MM.1S (cell line): ENCODE data around the gene ZCCHC7.

Source experiments
- DNase-seq: peaks from one replicate; pipeline ENCODE4 v3.0.0-alpha.2; 2015
- H2AFZ ChIP-seq: fragments of 300-600 bp; sonication (generic); 2 replicates; pipeline ENCODE4 v1.6.0; 2016; ENCODE audit warnings: antibody characterized with exemption, low read length
- H3F3A ChIP-seq: fragments of 300-600 bp; sonication (generic); 2 replicates; pipeline ENCODE4 v1.6.1; 2016; ENCODE audit warnings: mild to moderate bottlenecking, antibody characterized with exemption, low read length, moderate library complexity, mixed read lengths; ENCODE audit not compliant: insufficient read depth
- H3K27ac ChIP-seq: fragments of 300-600 bp; sonication (generic); 2 replicates; pipeline ENCODE4 v1.5.1; 2016; ENCODE audit warnings: mild to moderate bottlenecking, low read length
- H3K27me3 ChIP-seq: fragments of 300-600 bp; sonication (generic); replicated peaks from 2 replicates; pipeline ENCODE4 v1.6.0; 2016; ENCODE audit warnings: low read length; ENCODE audit not compliant: insufficient read depth
- H3K36me3 ChIP-seq: fragments of 300-600 bp; sonication (generic); replicated peaks from 2 replicates; pipeline ENCODE4 v1.6.1; 2016; ENCODE audit warnings: mild to moderate bottlenecking, low read length, mixed read lengths; ENCODE audit not compliant: insufficient read depth
- H3K4me1 ChIP-seq: fragments of 300-600 bp; sonication (generic); 2 replicates; pipeline ENCODE4 v1.6.1; 2016; ENCODE audit warnings: low read length, mixed read lengths
- H3K4me2 ChIP-seq: fragments of 300-600 bp; sonication (generic); 2 replicates; pipeline ENCODE4 v1.6.0; 2016; ENCODE audit warnings: low read depth, low read length
- H3K4me3 ChIP-seq: fragments of 300-600 bp; sonication (generic); 2 replicates; pipeline ENCODE4 v1.5.1; 2016; ENCODE audit warnings: low read length, mixed read lengths
- H3K79me2 ChIP-seq: fragments of 300-600 bp; sonication (generic); 2 replicates; pipeline ENCODE4 v1.6.1; 2016; ENCODE audit warnings: mixed run types, low read length, mixed read lengths
- H3K9ac ChIP-seq: fragments of 300-600 bp; sonication (generic); 2 replicates; pipeline ENCODE4 v1.6.1; 2016; ENCODE audit warnings: low read length, mixed read lengths
- H3K9me2 ChIP-seq: fragments of 300-600 bp; sonication (generic); replicated peaks from 2 replicates; pipeline ENCODE4 v1.6.1; 2016; ENCODE audit warnings: mild to moderate bottlenecking, low read length, mixed read lengths; ENCODE audit not compliant: insufficient read depth
- H3K9me3 ChIP-seq: fragments of 300-600 bp; sonication (generic); replicated peaks from 2 replicates; pipeline ENCODE4 v1.6.1; 2016; ENCODE audit warnings: mild to moderate bottlenecking, low read length, mixed read lengths; ENCODE audit not compliant: insufficient read depth
- H4K20me1 ChIP-seq: fragments of 300-600 bp; sonication (generic); 2 replicates; pipeline ENCODE4 v1.6.1; 2016; ENCODE audit warnings: mild to moderate bottlenecking, low read length, moderate library complexity, mixed read lengths; ENCODE audit not compliant: insufficient read depth
- CTCF ChIP-seq: fragments of 300-600 bp; sonication (generic); IDR thresholded peaks from 2 replicates; pipeline ENCODE4 v1.5.1; 2016; ENCODE audit warnings: antibody characterized with exemption, low read length, mixed read lengths
- EZH2 ChIP-seq: fragments of 300-600 bp; sonication (generic); optimal IDR thresholded peaks from 2 replicates; pipeline ENCODE3; 2017; ENCODE audit warnings: low read depth, mild to moderate bottlenecking, antibody characterized with exemption, low read length, mixed read lengths
- EZH2phosphoT487 ChIP-seq: fragments of 300-600 bp; sonication (generic); IDR thresholded peaks from 2 replicates; pipeline ENCODE4 v1.6.1; 2018; ENCODE audit warnings: antibody characterized with exemption, low read length

ZCCHC7 gene

GRCh38 chr9:37383876-37384746, 263.7 kb downstream of the ZCCHC7 start:
- Histone ChIP-seq H3K4me1 (peaks cover 18% of the 10 kb centered on the region), H2AFZ (no peak overlapping the region)

GRCh38 chr9:37385286-37385685, 264.9 kb downstream of the ZCCHC7 start:
- H3K4me1 ChIP-seq, result peaks cover 20% of the 10 kb centered on the region
- H4K20me1 ChIP-seq, result no peaks in the 10 kb centered on the region
- no peak for DNase-seq
- H3K9me3 ChIP-seq, result no peaks in the 10 kb centered on the region
- H2AFZ ChIP-seq, result no peak overlapping the region
- no peaks in the 10 kb centered on the region for H3K79me2 ChIP-seq
- no peaks in the 10 kb centered on the region for H3F3A ChIP-seq
- no peaks in the 10 kb centered on the region for H3K27me3 ChIP-seq
- H3K4me3 ChIP-seq, result no peak overlapping the region
- H3K36me3 ChIP-seq, result no peaks in the 10 kb centered on the region
- no peak overlapping the region for H3K27ac ChIP-seq
- no peaks in the 10 kb centered on the region for H3K9me2 ChIP-seq
- no peak overlapping the region for H3K9ac ChIP-seq
- TF ChIP-seq EZH2phosphoT487 (no peak), EZH2 (no peak), CTCF (no peak)
- H3K4me2 ChIP-seq, result no peak overlapping the region

More at GRCh38 chr9:37383876-37384746, 263.7 kb downstream of the ZCCHC7 start:
- Histone ChIP-seq H3K9ac (no peak overlapping the region), H3K9me2 (no peaks in the 10 kb centered on the region), H3F3A (no peaks in the 10 kb centered on the region), H3K79me2 (no peaks in the 10 kb centered on the region), H3K27ac (no peak overlapping the region), H3K9me3 (no peaks in the 10 kb centered on the region), H3K4me3 (no peak overlapping the region), H3K4me2 (no peak overlapping the region), H3K27me3 (no peaks in the 10 kb centered on the region), H4K20me1 (no peaks in the 10 kb centered on the region), H3K36me3 (no peaks in the 10 kb centered on the region)
- DNase-seq, result no peak
- no peak for TF ChIP-seq EZH2
- TF ChIP-seq EZH2phosphoT487, result no peak
- no peak for TF ChIP-seq CTCF

DNA sequence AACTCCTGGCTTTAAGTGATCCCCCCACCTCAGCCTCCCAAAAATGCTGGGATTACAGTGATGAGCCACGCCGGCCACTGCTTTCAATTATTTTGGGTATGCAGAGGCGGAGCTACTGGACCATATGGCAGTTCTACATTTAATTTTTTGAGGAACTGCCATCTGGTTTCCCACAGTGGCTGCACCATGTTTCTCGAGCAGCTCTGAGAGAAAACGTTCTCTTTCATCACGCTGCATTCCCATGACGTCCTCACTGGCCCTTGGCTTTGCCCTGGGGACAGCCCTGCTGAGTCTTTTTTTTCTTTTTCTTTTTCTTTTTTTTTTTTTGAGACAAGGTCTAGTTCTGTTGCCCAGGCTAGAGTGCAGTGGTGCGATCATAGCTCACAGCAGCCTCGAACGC, 266.6 kb downstream of the ZCCHC7 start:
- no peak overlapping the region for H3K4me3 ChIP-seq
- no peaks in the 10 kb centered on the region for H3K36me3 ChIP-seq
- H3K4me2 ChIP-seq, result no peak overlapping the region
- H4K20me1 ChIP-seq, result no peaks in the 10 kb centered on the region
- H3K9ac ChIP-seq, result no peak overlapping the region
- peaks cover 29% of the 10 kb centered on the region for H3K4me1 ChIP-seq
- no peaks in the 10 kb centered on the region for H3K79me2 ChIP-seq
- H3F3A ChIP-seq, result no peaks in the 10 kb centered on the region; the same call in 1 of the 2 replicates
- TF ChIP-seq CTCF (no peak), EZH2phosphoT487 (no peak), EZH2 (no peak)
- H3K27me3 ChIP-seq, result no peaks in the 10 kb centered on the region
- H2AFZ ChIP-seq, result no peak overlapping the region
- no peak overlapping the region for H3K27ac ChIP-seq
- no peaks in the 10 kb centered on the region for H3K9me3 ChIP-seq
- no peaks in the 10 kb centered on the region for H3K9me2 ChIP-seq
- no peak for DNase-seq
